Astrocyte of the spinal cord (primary cell): ENCODE results near the gene SIX3.

Source experiments
- DNase-seq: peaks from one replicate; pipeline ENCODE4 v3.0.0; 2011; ENCODE audit warnings: low read depth, low spot score
- H3K4me3 ChIP-seq: 2 replicates; pipeline ENCODE4 v1.5.1; 2011; ENCODE audit warnings: low read depth, mild to moderate bottlenecking, low read length, moderate library complexity
- in situ Hi-C: cut with HindIII; loops from 2 replicates; pipeline ENCODE4 v1.10.0; 2017; ENCODE audit warnings: low sequenced_read_pairs
- TF ChIP-seq, protein P1 (sequence below): IDR thresholded peaks from 2 replicates; pipeline ENCODE4 v1.5.1; 2012; ENCODE audit warnings: low read depth, mild to moderate bottlenecking, low read length, inconsistent platforms

SIX3 gene

DNA sequence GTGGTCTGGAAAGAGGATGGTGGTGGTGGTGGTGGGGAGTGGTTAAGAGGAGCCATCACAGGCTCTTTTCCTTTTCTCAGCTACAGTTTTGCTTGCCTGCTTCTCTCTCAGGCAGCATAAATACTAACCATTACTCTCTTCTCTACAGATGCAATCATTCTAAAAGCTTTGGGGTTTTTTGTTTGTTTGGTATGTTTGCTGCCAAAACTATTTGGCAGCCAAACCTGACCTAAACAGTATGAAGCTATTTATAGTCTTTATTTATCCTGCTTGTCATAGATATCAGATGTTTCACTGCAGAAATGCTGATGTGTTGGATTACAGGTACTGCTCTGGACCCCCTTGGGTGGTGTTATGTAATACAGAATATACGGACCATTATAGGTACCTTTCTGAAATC is 15.3 kb downstream of the SIX3 start:
- in situ Hi-C loops: no loop called here
- DNase-seq: no peak
- TF ChIP-seq, protein P1, sequence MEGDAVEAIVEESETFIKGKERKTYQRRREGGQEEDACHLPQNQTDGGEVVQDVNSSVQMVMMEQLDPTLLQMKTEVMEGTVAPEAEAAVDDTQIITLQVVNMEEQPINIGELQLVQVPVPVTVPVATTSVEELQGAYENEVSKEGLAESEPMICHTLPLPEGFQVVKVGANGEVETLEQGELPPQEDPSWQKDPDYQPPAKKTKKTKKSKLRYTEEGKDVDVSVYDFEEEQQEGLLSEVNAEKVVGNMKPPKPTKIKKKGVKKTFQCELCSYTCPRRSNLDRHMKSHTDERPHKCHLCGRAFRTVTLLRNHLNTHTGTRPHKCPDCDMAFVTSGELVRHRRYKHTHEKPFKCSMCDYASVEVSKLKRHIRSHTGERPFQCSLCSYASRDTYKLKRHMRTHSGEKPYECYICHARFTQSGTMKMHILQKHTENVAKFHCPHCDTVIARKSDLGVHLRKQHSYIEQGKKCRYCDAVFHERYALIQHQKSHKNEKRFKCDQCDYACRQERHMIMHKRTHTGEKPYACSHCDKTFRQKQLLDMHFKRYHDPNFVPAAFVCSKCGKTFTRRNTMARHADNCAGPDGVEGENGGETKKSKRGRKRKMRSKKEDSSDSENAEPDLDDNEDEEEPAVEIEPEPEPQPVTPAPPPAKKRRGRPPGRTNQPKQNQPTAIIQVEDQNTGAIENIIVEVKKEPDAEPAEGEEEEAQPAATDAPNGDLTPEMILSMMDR: no peak
- H3K4me3 ChIP-seq: no peak overlapping the region

DNA sequence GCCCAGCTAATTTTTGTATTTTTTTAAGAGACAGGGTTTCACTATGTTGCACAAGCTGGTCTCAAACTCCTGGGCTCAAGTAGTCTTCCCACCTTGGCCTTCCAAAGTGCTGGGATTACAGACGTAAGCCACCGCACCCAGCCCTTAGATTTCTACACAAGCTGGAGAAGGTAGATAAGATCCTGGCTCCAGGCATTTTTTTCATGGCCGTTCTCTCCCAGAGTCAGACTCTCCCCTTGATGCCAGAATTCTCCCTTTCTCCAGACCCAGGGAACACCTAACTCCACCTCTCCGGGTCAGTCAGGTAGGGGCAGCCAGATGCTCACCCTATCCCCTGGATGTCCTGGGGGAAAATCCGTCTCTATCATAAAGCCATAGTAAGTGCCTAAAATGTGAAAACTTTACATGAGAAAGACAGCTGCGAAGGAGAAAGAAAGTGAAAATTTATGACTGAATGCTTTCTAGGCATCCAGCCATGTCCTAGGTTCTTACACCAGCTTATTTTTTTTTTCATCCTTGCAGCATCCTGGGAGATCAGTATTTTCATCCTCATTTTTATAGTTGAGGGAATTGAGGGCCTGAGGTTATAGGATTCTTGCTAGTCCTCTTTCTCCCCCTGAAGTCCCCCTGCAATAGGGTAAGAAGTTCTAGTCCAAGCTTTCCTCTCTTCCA is 16.3 kb downstream of the SIX3 start:
- in situ Hi-C loops: no loop called here
- DNase-seq: no peak
- H3K4me3 ChIP-seq: no peak overlapping the region
- TF ChIP-seq, protein P1: no peak

DNA sequence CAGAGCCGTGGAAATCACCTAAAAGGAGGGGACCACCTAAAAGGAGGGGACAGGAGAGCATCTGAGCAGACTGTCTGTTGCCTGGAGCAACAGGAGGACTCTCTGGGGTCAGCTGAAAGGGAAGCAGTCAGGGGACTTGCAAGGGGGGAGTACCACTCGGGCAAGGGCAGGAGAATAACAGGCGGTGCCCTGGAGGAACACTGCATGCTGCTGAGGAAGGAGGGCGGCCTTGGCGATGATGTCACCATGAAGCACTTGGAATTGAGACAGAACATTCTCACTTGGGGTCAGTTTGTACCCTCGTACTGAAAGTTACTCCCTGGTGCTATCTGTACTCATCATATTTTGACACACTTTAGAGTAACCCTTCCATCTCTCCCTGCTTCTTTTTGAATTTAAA is 18.4 kb downstream of the SIX3 start:
- no peak for DNase-seq
- TF ChIP-seq, protein P1: no peak
- H3K4me3 ChIP-seq: no peak overlapping the region
- in situ Hi-C loops: no loop called here

DNA sequence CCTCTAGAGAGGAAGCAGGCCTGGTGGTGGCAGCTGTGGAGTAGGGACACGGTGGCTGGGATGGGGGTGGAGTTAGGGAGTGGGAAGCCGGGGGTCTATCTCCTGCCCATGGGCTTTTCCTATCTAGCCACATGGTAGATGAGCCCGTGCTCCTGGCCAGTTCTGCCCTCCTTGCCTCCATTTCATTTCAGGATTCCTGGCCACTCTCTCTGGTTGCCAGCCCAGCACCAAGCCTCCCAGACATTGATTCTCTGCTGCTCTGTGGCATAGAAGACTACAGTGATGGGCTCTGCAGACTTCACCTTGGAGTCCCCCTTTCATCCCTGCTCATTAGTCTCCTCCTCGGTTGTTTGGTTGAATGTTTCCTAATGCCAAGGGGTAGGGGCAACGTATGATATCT is 19.4 kb downstream of the SIX3 start:
- in situ Hi-C loops: no loop called here
- DNase-seq: no peak
- H3K4me3 ChIP-seq: no peak overlapping the region
- TF ChIP-seq, protein P1: no peak

DNA sequence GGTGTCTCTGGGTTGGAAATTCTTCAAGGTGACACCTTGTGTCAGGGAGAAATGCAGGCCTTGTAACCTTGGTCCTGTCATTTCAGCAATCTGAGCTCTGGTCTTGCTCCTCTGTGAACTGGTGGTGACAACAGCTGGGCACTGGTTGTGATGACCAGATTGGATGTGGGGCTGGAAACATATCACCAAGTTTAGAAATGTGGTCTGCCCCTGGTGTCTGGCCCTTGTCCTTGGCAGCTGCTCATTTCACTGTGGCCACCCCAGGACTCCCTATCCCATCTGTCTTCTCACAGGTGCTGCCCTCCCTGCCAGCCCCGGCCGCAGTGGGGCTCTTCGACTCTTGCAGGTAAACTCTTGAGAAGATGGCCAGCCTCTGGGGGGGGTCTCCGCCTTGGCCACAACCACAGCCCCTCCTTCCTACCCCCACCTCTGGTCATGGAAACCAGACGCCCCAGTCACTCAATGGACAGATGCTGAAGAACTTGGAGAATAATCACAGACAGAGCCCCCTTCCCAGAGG is 20.7 kb downstream of the SIX3 start:
- no peak overlapping the region for H3K4me3 ChIP-seq
- TF ChIP-seq, protein P1: no peak
- no peak for DNase-seq
- in situ Hi-C loops: no loop called here

DNA sequence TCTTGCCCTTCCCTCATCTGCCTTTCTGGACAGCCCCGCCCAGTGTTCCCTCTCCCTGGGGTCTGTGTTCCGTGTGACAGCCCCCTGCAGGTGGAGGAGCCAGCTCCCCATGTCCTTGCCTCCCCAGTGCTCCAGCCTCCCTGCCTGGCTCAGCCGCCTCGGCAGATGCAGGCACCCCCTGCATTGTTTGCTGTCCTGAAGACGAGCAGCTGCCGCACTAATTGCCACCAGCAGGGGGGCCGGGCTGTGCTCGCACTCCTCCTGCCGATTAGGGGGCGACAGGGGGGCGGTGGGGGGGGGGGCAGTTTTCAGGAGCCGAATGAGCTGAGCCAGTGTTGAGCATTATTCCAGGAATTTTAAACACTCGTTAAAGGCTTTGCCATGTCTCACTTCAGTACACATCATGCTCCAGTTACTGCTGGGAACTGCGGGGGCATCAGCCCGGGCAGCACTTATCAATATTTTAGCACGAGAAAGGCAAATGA is 23.3 kb downstream of the SIX3 start:
- TF ChIP-seq, protein P1: peak; percentile 26
- in situ Hi-C loops: no loop called here
- H3K4me3 ChIP-seq: no peak overlapping the region
- DNase-seq: no peak
